K562 (cell line): ENCODE measurements around the gene KLK6. TPM values are rescaled to one million over a fixed set of nuclear protein-coding genes. Genes with fewer than 3 reads are reported as not detected.

Experiments used
- NFYB ChIP-seq: IDR thresholded peaks from 2 replicates; pipeline ENCODE4 v1.6.1; 2011; ENCODE audit warnings: mild to moderate bottlenecking, moderate library complexity; ENCODE audit not compliant: insufficient read length; ENCODE audit errors: extremely low read depth
- polyA plus RNA-seq, 8 experiments: library from polyadenylated mRNA; depleted of rRNA in 4 of 8; stranded (reverse) in 5 of 8; unstranded in 3 of 8; fragments of >200 nt; fragmentation: Nextera tagmentation in 2 of 8; fragmentation: Illumina TruSeq in 1 of 8; extraction: Ambion mirVana in 2 of 8; extraction: Trizol in 1 of 8; gene quantifications; 2 replicates each; pipeline versions ENCODE4 v1.2.1 to v1.2.3, GENCODE V29; 2011 to 2014; ENCODE audit warnings: inconsistent platforms in 1 of 8, missing spikeins in 1 of 8
- total RNA-seq, 7 experiments: library from RNA; depleted of rRNA in 6 of 7; stranded (reverse); fragments of >200 nt in 6 of 7; fragmentation: Illumina TruSeq in 2 of 7; extraction: Trizol in 2 of 7; gene quantifications; 2 replicates each; pipeline versions ENCODE4 v1.2.1 to v1.2.3, GENCODE V29; 2011 to 2021; ENCODE audit warnings: low replicate concordance in 1 of 7
- TF ChIP-seq, protein P1 (sequence below), 3 experiments: IDR thresholded peaks in 2 of 3; conservative IDR thresholded peaks in 1 of 3; 2 replicates each; pipeline ENCODE4 v1.5.1; 2011 to 2012; ENCODE audit warnings: low read length in 3 of 3, mild to moderate bottlenecking in 3 of 3, control low read depth in 2 of 3, improper control_type of control experiment in 1 of 3, inconsistent platforms in 1 of 3, low read depth in 1 of 3, mixed read lengths in 1 of 3, moderate library complexity in 1 of 3; ENCODE audit not compliant: insufficient read depth in 2 of 3
- TF ChIP-seq, protein P2 (sequence below): sonication (generic); formaldehyde crosslinking; IDR thresholded peaks from 2 replicates; pipeline ENCODE4 v1.8.0; 2022; ENCODE audit warnings: mild to moderate bottlenecking, missing genetic modification reagents, borderline replicate concordance

KLK6 gene
- total and polyA plus RNA-seq, 9 of the 15 experiments (the other 6 are each of a cell fraction or from before 2014, with no cell fraction given), result not detected

DNA sequence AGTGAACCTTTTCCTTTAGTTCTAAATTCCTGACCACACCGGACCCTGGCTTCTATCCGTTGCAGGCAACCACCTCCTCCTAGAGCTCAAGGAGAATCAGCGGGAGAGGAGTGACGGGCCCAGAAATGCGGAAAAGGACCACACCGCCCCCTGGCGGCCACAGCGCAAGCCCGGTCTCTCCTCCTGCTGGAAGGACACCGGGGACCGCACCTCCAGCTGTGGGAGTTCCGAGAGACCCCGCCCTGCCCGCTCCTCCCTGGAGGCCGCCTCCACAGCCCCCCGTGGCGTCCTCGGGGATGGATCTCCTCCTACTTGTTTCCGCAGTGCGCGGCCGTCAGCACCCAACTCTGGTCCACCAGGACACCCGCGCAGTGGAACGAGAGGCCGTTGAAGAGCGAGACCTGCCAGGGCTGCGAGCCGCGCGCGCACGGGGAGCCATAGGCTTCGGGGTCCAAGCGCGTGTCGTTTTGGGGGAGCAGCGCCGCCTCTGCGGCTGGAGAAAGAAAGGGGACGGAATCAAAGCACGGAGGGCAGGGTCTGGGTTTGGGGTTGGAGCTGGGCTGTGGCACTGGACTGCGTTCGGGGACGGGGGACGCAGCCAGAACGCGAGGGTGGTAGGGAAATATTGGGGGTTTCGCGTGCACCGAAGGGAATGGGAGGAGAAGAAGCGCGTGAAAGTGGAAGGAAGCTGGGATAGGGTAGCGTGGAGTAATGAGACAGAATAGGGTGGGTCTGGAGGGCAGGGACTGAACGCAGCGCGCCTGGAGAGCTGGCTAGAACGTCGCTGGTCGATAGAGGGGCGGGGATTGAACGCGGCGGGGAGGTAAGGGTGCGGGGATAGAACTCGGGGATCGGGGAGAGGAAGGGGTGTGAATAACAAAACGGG lies 47.6 kb upstream of the KLK6 start (continued):
- TF ChIP-seq, protein P1, sequence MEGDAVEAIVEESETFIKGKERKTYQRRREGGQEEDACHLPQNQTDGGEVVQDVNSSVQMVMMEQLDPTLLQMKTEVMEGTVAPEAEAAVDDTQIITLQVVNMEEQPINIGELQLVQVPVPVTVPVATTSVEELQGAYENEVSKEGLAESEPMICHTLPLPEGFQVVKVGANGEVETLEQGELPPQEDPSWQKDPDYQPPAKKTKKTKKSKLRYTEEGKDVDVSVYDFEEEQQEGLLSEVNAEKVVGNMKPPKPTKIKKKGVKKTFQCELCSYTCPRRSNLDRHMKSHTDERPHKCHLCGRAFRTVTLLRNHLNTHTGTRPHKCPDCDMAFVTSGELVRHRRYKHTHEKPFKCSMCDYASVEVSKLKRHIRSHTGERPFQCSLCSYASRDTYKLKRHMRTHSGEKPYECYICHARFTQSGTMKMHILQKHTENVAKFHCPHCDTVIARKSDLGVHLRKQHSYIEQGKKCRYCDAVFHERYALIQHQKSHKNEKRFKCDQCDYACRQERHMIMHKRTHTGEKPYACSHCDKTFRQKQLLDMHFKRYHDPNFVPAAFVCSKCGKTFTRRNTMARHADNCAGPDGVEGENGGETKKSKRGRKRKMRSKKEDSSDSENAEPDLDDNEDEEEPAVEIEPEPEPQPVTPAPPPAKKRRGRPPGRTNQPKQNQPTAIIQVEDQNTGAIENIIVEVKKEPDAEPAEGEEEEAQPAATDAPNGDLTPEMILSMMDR (IDR thresholded peaks at IDR 0.05 in 2 of 3, conservative IDR thresholded peaks at IDR 0.05 in 1 of 3; ENCODE audit: insufficient read depth in 2 of 3, low read depth in 1 of 3, low read length in 3 of 3), result peak; percentile 89 to 94 (median 91)
- no peak for TF ChIP-seq NFYB
- TF ChIP-seq, protein P2, sequence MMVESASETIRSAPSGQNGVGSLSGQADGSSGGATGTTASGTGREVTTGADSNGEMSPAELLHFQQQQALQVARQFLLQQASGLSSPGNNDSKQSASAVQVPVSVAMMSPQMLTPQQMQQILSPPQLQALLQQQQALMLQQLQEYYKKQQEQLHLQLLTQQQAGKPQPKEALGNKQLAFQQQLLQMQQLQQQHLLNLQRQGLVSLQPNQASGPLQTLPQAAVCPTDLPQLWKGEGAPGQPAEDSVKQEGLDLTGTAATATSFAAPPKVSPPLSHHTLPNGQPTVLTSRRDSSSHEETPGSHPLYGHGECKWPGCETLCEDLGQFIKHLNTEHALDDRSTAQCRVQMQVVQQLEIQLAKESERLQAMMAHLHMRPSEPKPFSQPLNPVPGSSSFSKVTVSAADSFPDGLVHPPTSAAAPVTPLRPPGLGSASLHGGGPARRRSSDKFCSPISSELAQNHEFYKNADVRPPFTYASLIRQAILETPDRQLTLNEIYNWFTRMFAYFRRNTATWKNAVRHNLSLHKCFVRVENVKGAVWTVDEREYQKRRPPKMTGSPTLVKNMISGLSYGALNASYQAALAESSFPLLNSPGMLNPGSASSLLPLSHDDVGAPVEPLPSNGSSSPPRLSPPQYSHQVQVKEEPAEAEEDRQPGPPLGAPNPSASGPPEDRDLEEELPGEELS, result no peak
